AG08396 (cell line): Measurements from ENCODE around the gene C1QTNF5.
"Not testable (repeated sequence)": the region's sequence is repeated elsewhere in the genome, so short reads cannot be mapped to it uniquely, and the experiment has no call there.

Experiments used
- DNase-seq: peaks from one replicate; pipeline ENCODE4 v3.0.0; 2012; ENCODE audit warnings: low spot score, mixed read lengths

C1QTNF5 gene

GRCh38 chr11:119340335-119341221 is at the start of gene C1QTNF5:
TSS of gene C1QTNF5 (minus strand) at chr11:119340883. CDS start at chr11:119340397, 486 bp downstream.
- peak; percentile 83 for DNase-seq

DNA sequence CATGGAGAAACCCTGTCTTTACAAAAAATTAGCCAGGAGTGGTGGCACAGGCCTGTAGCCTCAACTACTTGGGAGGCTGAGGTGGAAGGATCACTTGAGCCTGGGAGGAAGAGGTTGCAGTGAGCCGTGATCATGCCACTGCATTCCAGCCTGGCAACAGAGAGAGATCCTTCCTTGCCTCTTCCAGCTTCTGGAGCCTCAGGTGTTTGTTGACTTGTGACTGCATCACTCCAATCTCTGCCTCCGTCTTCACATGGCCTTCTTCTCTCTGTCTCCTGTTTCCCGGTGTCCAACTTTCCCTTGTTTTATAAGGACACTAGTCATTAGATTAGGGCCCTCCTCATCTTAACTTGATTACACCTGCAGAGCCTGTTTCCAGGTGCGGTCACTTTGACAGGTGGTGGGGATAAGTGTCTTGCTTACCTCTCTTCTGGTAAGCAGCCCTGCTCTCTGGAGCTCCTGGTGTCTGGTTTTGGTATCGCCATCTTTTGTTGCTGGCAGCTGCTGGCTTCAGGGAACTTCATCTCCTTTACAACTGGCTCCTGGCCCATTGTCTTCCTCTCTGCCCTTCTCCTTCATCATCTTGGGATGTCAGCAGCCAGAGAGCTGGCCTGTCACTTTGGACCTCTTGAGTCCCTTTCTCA is 49.0 kb upstream of the C1QTNF5 start:
- DNase-seq = no peak

DNA sequence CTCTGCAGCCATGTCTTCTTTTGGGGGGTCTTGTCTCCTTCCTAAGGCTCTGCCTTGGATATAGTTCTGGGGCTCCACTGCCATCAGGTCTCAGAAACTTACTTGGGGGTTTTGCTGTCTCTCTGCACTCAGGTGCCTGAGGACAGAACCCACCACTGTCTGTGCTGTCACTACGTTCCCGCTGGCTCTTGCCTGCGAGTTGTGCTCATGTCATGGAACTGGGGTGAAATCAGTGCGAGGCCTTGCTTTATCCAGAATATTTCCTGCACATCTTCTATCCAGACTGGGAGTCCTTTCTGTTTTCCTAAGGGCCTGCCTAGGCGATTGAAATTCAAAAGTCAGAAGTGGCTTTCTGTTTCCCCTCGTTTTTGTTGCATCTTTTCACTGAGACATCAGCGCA is 47.4 kb upstream of the C1QTNF5 start:
- DNase-seq = no peak

DNA sequence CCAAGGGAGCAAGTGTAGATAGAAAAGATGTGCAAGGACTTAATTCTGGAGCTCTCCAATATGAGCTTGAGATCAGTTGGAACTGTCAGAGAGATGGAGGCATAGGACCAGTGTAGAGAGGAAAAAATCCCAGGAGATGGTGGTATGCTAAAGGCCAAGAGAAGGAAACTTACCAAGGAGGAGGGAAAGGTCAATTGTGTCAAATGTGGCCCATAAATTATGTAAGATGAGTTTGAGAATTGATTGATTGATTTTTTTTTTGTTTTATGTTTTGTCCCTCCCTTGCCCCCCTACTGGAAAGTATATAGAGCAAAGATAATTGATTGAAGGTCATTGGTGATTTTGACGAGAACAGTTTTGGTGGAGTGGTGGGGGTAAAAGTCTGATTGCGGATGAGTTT is 43.6 kb upstream of the C1QTNF5 start:
- peak; percentile 2 for DNase-seq

DNA sequence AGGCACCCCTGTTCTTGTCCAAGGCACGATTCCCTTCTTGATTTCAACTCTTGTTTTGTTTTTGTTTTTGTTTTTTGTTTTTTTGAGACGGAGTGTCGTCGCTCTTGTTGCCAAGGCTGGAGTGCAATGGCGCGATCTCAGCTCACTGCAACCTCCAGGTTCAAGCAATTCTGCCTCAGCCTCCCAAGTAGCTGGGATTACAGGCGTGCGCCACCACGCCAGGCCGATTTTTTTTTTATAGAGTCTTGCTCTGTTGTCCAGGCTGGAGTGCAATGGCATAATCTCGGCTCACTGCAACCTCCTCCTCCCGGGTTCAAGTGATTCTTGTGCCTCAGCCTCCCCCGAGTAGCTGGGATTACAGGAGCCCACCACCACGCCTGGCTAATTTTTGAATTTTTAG is 41.8 kb upstream of the C1QTNF5 start:
- DNase-seq = not testable (repeated sequence)

DNA sequence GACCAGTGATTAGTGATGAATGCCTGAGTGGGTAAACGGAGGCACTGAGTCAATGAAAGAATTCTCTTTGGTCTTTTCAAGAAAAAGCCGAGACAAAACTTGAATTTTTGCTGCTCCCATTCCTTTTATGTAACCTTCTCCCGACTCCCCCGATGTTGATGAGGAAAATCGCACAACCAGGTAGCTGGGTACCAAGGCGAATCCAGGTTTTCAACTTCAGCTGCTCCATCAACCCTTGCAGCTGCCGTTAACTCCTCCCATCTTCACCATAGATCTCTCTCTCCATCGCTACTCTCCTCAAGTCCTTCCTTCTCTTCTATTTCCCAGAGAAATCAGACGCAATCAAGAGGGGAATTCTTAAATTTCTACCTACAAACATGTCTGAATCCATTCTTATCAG is 41.4 kb upstream of the C1QTNF5 start:
- peak; percentile 4 for DNase-seq

- peak; percentile 96 for DNase-seq
These were observed 40.7 kb upstream of the C1QTNF5 start, which contains the start of gene USP2 for GRCh38 chr11:119381181-119381988. TSS of gene USP2 (minus strand) at chr11:119381690. CDS start at chr11:119373480, 8,210 bp downstream.

DNA sequence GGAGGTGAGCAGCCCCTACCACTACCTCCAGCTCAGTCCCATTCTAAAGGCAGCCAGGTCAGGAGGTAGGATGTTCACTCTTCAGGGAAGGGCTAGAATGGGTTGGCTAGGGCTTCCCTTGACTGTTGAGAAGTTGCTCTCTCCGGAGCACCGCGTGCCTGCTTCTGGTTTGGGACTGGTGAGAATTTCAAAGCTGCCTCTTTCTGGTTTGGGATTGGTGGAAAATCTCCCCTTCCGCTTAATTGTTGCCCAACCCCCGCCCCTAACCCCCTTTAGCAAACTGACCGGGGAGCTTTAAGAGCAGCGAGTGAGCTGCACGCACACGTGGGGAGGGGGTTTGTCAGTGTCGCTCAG is 40.1 kb upstream of the C1QTNF5 start:
- peak; percentile 8 for DNase-seq

DNA sequence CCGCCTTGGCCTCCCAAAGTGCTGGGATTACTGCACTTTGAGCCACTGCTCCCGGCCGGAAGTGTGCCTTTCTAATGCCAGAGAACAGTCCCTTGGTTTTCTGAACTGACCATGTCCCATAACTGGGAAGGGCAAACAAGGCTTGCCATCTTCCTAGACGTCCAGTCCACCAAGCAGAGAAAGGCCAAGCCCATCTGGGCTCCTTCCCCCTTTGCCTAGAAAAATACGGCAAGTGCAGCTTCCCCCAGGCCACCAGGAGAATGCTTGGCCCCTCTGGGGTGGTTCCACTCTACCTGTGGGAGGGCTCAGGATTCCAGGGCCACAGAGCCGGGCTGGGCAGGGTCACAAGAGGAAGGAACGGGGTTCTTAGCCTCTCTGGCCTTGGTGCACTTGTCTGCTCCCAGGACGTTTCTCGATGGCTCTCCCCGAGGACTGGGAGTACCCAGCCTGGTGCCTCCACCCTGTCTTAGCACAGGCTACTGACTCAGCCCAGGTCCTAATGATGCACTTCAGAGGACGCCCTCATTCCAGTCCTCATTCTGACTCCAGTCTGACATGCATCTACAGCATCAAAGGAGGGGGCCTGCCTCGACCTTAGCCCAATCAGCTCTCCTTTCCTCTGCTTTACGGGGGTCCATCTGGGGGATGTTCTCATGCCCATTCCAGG is 39.6 kb upstream of the C1QTNF5 start:
- peak; percentile 4 for DNase-seq

GRCh38 chr11:119378851-119379465 is 38.3 kb upstream of the C1QTNF5 start:
- DNase-seq = peak; percentile 2

DNA sequence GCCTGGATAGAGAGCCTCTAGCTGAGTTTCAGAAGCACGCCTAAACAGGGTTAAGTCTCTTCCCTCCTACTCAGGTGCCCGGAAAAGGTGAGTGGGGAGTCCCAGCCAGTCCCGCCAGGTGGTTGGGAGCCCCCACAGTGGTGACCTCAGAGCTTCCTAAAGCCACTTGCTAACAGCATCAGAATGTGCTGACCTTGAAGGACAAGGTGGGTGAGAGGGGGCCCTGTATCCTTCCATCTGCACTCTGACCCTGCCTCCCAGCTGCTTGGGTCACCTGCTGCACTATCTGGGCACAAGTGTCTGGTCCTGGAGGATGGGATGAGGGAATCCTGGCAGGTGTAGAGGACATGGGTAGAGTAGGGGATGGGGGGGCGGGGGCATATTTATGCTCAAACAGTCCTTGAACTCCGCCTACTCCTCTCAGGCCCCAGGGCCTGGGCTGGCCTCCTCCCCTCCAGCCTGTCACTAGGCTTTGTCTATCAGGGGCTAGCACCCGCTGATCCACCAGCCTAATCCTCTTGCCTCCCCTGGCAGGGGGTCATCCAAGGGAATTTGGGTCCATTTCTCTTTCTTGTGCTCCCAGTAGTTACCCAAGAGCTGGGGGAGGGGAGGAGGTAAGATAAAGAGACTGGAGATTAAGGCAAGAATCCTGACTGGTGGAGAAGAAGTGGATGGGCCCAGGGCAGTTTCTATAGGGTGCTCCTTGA is 37.4 kb upstream of the C1QTNF5 start:
- peak; percentile 0 for DNase-seq

DNA sequence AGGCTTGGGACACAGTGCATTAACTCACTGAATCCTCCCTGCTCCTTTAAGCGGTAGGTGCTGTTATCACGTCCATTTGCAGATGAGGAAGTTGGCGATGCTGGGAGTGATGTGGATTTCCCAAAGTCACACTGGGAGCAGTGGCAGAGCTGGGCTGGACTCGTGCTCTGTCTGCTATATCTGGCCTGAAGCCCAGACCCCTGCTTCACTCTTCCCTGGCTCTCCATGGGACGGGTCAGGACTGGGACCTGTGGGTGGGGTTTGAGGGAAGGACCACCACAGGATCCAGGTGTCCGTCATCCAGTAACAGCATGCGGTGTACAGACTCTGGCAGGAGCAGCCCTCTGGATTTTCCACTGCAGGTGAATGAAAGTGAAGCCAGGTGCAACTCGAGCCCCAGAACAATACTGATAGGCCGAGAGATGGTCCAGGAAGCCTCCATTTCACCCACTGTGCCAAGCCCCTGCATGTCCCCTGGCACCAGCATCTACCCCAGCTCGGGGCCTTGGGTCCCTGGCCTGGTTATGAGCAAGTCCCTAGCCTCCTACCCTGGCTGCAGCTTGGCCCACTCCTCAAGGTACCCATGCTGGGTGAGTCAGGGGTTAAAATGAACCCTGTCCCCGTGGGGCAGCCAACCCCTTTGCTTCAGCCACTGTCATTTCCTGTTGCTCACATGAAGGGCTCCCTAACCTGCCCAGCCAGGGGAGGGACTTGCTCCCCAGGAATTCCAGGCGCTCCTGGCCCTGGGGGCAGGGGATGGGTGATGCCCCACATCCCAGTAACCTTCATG is 36.6 kb upstream of the C1QTNF5 start:
- DNase-seq = peak; percentile 1

GRCh38 chr11:119376197-119376847 is 35.6 kb upstream of the C1QTNF5 start:
- DNase-seq = no peak

DNA sequence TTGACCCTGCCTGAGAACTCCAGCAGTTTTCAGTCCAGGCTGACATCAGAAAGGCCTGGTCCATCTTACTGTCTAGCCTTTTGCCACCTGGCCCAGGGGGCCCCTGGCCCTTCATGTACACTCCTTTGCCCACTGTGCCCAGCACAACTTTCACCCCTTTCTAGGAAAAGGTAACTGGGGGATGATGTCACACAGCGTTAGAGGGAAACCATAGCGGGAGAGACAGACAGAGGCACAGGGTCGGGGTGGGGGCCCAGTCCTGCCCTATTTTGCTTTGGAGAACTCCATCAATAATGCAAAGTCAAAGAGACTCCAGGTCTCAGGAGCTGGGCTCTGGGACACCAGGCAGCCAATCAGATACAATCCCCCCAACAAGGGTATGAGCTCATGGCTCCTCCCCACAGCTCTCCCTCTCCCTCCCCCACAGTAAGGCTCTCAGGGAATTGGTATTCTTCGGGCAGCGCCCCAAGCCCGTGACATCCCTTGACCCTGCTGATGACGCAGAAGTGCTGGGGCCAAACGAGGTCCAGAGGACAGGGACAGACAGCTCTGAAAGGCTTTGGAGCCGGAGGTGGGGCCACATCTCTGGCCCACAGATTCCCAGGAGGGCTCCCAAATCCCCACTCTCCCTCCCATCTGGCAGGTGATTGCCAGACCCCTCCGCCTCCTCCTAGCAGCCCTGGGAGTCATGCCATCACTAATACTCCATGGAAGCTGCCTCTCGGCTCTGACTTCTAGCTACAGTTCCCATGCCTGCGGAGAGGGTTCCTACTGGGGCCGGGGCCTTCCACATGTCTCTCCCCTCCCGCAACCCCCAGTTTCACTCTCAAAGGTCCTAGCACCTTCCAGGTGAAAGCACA is 34.9 kb upstream of the C1QTNF5 start:
- peak; percentile 76 for DNase-seq

DNA sequence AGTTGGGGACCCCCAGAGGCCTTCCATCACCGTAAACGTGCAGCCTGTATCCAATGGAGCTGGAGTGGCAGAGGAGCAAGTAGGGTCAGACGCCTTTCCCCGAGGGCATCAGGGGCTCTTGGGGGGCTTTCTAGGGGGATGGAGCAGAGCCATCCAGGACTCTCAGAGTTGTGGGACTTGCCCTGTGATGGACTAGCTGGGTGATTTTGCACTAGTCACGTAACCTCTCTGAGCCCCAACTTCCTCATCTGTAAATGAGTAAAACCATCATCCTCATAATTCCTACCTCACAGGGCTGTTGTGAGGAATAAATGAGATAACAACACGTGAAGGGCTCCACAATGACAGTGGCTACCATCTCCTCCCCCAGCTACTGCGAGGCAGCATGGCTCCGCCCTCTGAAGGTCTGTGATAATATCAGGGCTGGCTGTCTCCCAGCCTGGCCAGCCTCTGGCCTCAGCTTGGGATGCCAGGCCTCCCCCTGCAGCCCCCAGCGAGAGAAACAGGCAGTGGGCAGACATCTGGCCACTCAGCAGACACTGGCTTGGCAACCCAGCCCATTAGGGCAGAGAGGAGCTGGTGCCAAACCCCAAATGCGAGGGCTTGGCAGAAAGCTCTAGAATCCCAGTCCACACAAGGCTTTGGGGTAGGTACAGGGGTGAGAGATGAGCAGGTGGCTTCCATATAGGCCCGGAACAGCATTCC is 34.1 kb upstream of the C1QTNF5 start:
- no peak for DNase-seq

DNA sequence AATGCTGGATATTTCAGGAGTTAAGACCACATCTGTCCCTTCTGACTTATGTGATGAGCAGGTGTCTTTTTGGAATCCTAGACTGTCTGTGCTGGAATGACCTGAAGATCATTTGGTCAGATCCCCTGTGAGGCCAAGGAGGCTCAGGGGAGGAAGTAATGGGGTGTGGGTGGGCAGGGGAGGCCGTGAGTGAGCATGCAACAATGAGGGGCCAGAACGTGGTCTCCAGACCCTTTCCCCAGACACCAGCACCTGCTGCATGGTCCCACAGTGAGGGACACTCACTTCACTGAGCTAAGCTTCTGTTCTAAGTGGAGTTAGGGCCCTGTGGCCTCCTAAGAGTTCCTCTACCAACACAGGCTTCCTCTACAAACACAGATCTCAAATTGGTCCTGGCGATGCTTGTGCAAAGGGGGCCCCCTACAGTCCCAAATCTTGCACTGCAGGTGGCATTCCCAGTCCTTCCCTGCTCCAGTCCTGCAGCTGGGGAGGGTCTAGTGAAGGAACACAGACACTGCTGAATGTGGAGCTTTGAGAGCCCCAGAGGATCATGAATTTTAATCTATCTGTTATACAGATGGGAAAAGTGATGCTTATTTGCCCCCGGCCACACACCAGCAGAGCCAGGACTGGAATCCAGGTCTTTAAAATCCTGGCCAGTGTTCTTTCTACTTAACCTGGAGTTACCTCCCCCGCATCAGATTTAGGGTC is 33.4 kb upstream of the C1QTNF5 start:
- DNase-seq = peak; percentile 74
